Stimulated activated CD4-positive, alpha-beta T cell treated with anti-CD3 and anti-CD28 coated beads, Interleukin-4, amount 100 ng/mL, for 48 hours (primary cell): ENCODE data around the gene TAF4.
"Not testable (repeated sequence)": the region's sequence is repeated elsewhere in the genome, so short reads cannot be mapped to it uniquely, and the experiment has no call there.

Experiments used
- DNase-seq, 2 donors: peaks; one replicate each; pipeline ENCODE4 v3.0.0-alpha.2; 2020; ENCODE audit warnings: low read depth in 2 of 2

TAF4 gene

GRCh38 chr20:61977419-61977786 lies 88.3 kb downstream of the TAF4 start:
- DNase-seq = no peak

- DNase-seq = no peak
Measured at GRCh38 chr20:61976644-61977418, 88.8 kb downstream of the TAF4 start.

- DNase-seq = no peak
Measured at GRCh38 chr20:61976263-61976643, 89.4 kb downstream of the TAF4 start.

GRCh38 chr20:61975407-61976129 lies 90.1 kb downstream of the TAF4 start:
- DNase-seq = no peak

GRCh38 chr20:61974357-61974665 lies 91.4 kb downstream of the TAF4 start:
- no peak for DNase-seq

- no peak for DNase-seq
Measured at GRCh38 chr20:61973515-61974356, 91.9 kb downstream of the TAF4 start.

GRCh38 chr20:61972636-61973508 lies 92.8 kb downstream of the TAF4 start:
- DNase-seq = no peak

GRCh38 chr20:61971595-61971994 lies 94.1 kb downstream of the TAF4 start:
- DNase-seq = not testable (repeated sequence)

GRCh38 chr20:61970357-61970756 lies 95.3 kb downstream of the TAF4 start:
- DNase-seq = no peak

GRCh38 chr20:61969806-61970205 lies 95.9 kb downstream of the TAF4 start:
- no peak for DNase-seq

GRCh38 chr20:61968932-61969331 lies 96.7 kb downstream of the TAF4 start:
- DNase-seq = no peak

GRCh38 chr20:61968036-61968810 lies 97.5 kb downstream of the TAF4 start:
- DNase-seq = no peak

- no peak for DNase-seq
Measured at GRCh38 chr20:61967300-61967699, 98.4 kb downstream of the TAF4 start.

GRCh38 chr20:61966492-61967244 lies 99.0 kb downstream of the TAF4 start:
- DNase-seq = no peak

- no peak for DNase-seq
Measured at GRCh38 chr20:61965606-61966491, 99.8 kb downstream of the TAF4 start.

- no peak for DNase-seq
Measured at GRCh38 chr20:61964675-61965605, 100.7 kb downstream of the TAF4 start.

GRCh38 chr20:61963885-61964674 lies 101.6 kb downstream of the TAF4 start:
- no peak for DNase-seq
